Sigmoid colon (tissue), 7 donors: ENCODE measurements around the gene CASKIN2. TPM values are rescaled to one million over a fixed set of nuclear protein-coding genes. Genes with fewer than 3 reads are reported as not detected.
"Not testable (repeated sequence)": the region's sequence is repeated elsewhere in the genome, so short reads cannot be mapped to it uniquely, and the experiment has no call there.

Experiments used
- DNase-seq: peaks from one replicate; pipeline ENCODE4 v3.0.0-alpha.2; 2019
- H3K27ac ChIP-seq, 4 donors: fragments of 200-600 bp; sonication (generic); one replicate each; pipeline ENCODE4 v1.5.1; 2016 to 2019; ENCODE audit warnings: mild to moderate bottlenecking in 1 of 4
- H3K27me3 ChIP-seq, 3 donors: fragments of 200-600 bp; sonication (generic); one replicate each; pipeline ENCODE4 v1.5.1; 2019; ENCODE audit warnings: mild to moderate bottlenecking in 1 of 3
- H3K36me3 ChIP-seq, 4 donors: fragments of 200-600 bp; sonication (generic); one replicate each; pipeline ENCODE4 v1.5.1; 2016 to 2019
- H3K4me1 ChIP-seq, 4 donors: fragments of 200-600 bp; sonication (generic); one replicate each; pipeline ENCODE4 v1.5.1; 2017 to 2019
- H3K4me3 ChIP-seq, 4 donors: fragments of 200-600 bp; sonication (generic); one replicate each; pipeline ENCODE4 v1.5.1; 2017 to 2019; ENCODE audit warnings: mild to moderate bottlenecking in 2 of 4, moderate library complexity in 1 of 4
- H3K9me3 ChIP-seq, 4 donors: fragments of 200-600 bp in 3 of 4; sonication (generic) in 3 of 4; one replicate each; pipeline versions ENCODE4 v1.5.1 to v1.6.1; 2013 to 2019
- CTCF ChIP-seq, 4 experiments: fragments of 450-650 bp in 3 of 4; fragments of 200-600 bp in 1 of 4; IDR thresholded peaks; one replicate each; pipeline ENCODE4 v1.5.1; 2016 to 2019; ENCODE audit warnings: antibody characterized with exemption in 4 of 4, mild to moderate bottlenecking in 3 of 4, moderate library complexity in 2 of 4
- EP300 ChIP-seq, 4 donors: sonication (generic); formaldehyde crosslinking; IDR thresholded peaks; one replicate each; pipeline ENCODE4 v1.6.1; 2017; ENCODE audit warnings: antibody characterized with exemption in 4 of 4
- POLR2A ChIP-seq, 2 donors: fragments of 450-650 bp; IDR thresholded peaks; one replicate each; pipeline ENCODE4 v1.6.1; 2016; ENCODE audit warnings: antibody characterized with exemption in 2 of 2, mild to moderate bottlenecking in 2 of 2, moderate library complexity in 2 of 2
- POLR2AphosphoS5 ChIP-seq, 4 donors: sonication (generic); formaldehyde crosslinking; IDR thresholded peaks; one replicate each; pipeline ENCODE4 v1.6.1; 2017; ENCODE audit warnings: antibody characterized with exemption in 4 of 4
- WGBS, 2 donors: extraction: QIAGEN DNeasy Blood & Tissue Kit; methylation state at CpG; one replicate each; pipeline ENCODE4 v1.1.7; 2013; 5-methylcytosine and 5-hydroxymethylcytosine counted together
- intact Hi-C: fragments of 100-400 bp; cut with DNase I; formaldehyde crosslinking; loops from one replicate; pipeline ENCODE4 v1.15.1; 2023
- polyA plus RNA-seq, 3 donors: library from polyadenylated mRNA; stranded (reverse); fragments of 200-250 nt; gene quantifications; one replicate each; pipeline ENCODE4 v1.2.3, GENCODE V29; 2013
- total RNA-seq, 4 donors: library from RNA; depleted of rRNA; stranded (reverse); fragments of >200 nt; gene quantifications; one replicate each; pipeline ENCODE4 v1.1.0, GENCODE V29; 2016
- donor health status: healthy with polysubstance abuse.
- donor health status: Bipolar disorder and iron deficiency.
- donor health status: healthy.

Gene CASKIN2
- total and polyA plus RNA-seq, 7 donors, result 4.8 to 14.7 (median 10.2) TPM

DNA sequence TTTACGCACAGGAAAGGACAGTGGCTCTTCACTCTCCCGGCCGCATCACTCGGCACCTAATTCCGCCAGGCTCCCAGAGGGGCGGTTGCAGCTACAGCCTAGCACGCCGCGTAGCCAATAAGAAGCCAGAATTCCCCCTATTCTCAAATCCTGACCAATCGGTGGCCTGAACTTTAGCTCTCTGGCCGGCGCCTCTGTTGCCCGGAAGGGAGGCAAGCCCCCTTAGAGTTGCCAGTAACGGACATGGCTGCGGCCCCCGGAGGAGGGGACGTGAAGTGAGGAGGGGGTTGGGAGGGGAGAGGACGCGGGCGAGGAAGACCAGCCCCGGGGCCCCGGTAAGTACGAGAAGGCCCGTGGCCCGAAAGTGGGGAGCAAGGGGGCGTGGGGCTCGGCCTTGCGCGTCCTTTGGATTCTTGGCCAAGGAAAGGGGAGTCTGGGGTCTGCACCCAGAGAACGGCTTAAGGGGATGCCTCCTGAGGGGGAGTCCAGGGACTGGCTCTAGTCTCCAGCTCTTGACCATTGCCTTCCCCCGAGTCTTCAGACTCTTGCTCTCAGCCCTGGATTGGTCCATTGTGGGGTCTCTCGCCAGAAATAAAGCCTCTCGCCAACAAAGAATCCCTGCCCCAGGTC lies 58.8 kb downstream of the CASKIN2 start, which contains the start of gene TMEM94:
Gene TMEM94 (plus strand): TSS at position 219 of the 630 bp plus-strand sequence. CDS start 15,271 bp downstream, outside the sequence.
- TF ChIP-seq POLR2AphosphoS5 (IDR thresholded peaks at IDR 0.05) (peak; percentile 41 to 82 (median 76)), POLR2A (IDR thresholded peaks at IDR 0.05) (peak in 1 of 2 donors; percentile 34), CTCF (IDR thresholded peaks at IDR 0.05) (no peak), EP300 (IDR thresholded peaks at IDR 0.05) (no peak)
- WGBS, 2 donors, result 0 to 1% methylated on average over 33 of the region's 33 CpGs
- Histone ChIP-seq H3K4me1 (peaks cover 0 to 28% (median 21%) of the 10 kb centered on the region in 4 donors), H3K4me3 (peak within 1 kb of the TSS; percentile 69 to 86 (median 78)), H3K27ac (peak within 1 kb of the TSS; percentile 85 to 91 (median 88)), H3K36me3 (no peaks in the 10 kb centered on the region), H3K9me3 (no peaks in the 10 kb centered on the region), H3K27me3 (no peaks in the 10 kb centered on the region)
- DNase-seq, result peak; percentile 99
- intact Hi-C loops, result loop anchor here (1.0 to 2.0 kb wide), 2 partner anchors 12 to 58 kb away; partner anchors contain the start of gene CASKIN2

- intact Hi-C loops, result loop anchor here (1.0 to 2.0 kb wide), 2 partner anchors 12 to 59 kb away; partner anchors contain the start of gene CASKIN2
Measured at GRCh38 chr17:75456039-75456416, 59.3 kb downstream of the CASKIN2 start.

GRCh38 chr17:75454672-75455071 lies 60.7 kb downstream of the CASKIN2 start:
- H3K4me3 ChIP-seq, H3K36me3 ChIP-seq, intact Hi-C loops, DNase-seq, H3K27me3 ChIP-seq, H3K9me3 ChIP-seq: not testable (repeated sequence)
- Histone ChIP-seq H3K27ac (peak overlapping the region in 1 of 4 donors; percentile 85), H3K4me1 (peaks cover 0 to 23% (median 19%) of the 10 kb centered on the region in 4 donors)
- 96 to 97% methylated on average over 3 of the region's 3 CpGs for WGBS, 2 donors

More at GRCh38 chr17:75456039-75456416, 59.3 kb downstream of the CASKIN2 start:
- Histone ChIP-seq H3K36me3 (no peaks in the 10 kb centered on the region), H3K9me3 (no peaks in the 10 kb centered on the region), H3K4me1 (peaks cover 0 to 28% (median 21%) of the 10 kb centered on the region in 4 donors), H3K4me3 (peak overlapping the region; percentile 69 to 86 (median 78)), H3K27me3 (no peaks in the 10 kb centered on the region), H3K27ac (peak overlapping the region; percentile 85 to 91 (median 88))
- whole genome bisulfite sequencing, 2 donors, result 6 to 9% methylated on average over 13 of the region's 13 CpGs
- DNase-seq, result no peak
- TF ChIP-seq EP300 (IDR thresholded peaks at IDR 0.05), result no peak
- TF ChIP-seq CTCF (IDR thresholded peaks at IDR 0.05), result no peak
- no peak for TF ChIP-seq POLR2A (IDR thresholded peaks at IDR 0.05)
- no peak for TF ChIP-seq POLR2AphosphoS5 (IDR thresholded peaks at IDR 0.05)

DNA sequence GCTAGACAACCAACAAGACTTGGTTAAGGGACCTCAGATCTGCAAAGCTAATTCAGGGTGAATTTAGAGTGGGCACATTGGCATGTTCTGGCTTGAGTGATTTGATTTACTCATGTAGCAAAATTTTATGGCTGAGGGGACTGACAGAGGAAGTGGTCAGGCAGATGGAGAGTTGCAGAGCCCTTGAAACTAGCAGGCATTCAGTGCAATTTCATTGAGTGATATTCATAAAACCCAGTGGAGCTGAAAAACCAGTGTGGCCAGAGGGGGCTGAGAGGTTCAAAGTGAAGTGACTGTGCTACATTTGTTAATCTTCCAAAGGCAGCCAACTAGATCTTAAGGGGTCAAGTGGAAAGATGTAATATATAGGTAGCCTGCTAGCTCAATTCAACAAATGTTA lies 61.1 kb downstream of the CASKIN2 start:
- Histone ChIP-seq H3K9me3 (no peaks in the 10 kb centered on the region), H3K4me1 (peaks cover 0 to 23% (median 17%) of the 10 kb centered on the region in 4 donors), H3K36me3 (no peaks in the 10 kb centered on the region), H3K27me3 (no peaks in the 10 kb centered on the region), H3K27ac (no peak overlapping the region), H3K4me3 (no peak overlapping the region)
- TF ChIP-seq CTCF (IDR thresholded peaks at IDR 0.05), result no peak
- intact Hi-C loops, result no loop called here
- DNase-seq, result no peak

- intact Hi-C loops, result no loop called here
- no peaks in the 10 kb centered on the region for H3K27me3 ChIP-seq
Measured at GRCh38 chr17:75450270-75450669, 65.1 kb downstream of the CASKIN2 start.

More at GRCh38 chr17:75450270-75450669, 65.1 kb downstream of the CASKIN2 start:
- Histone ChIP-seq H3K27ac (no peak overlapping the region), H3K4me1 (peaks cover 0 to 2% (median under 1%) of the 10 kb centered on the region in 4 donors), H3K4me3 (no peak overlapping the region), H3K36me3 (no peaks in the 10 kb centered on the region), H3K9me3 (no peaks in the 10 kb centered on the region)
- TF ChIP-seq POLR2AphosphoS5 (IDR thresholded peaks at IDR 0.05) (no peak), POLR2A (IDR thresholded peaks at IDR 0.05) (no peak), EP300 (IDR thresholded peaks at IDR 0.05) (no peak), CTCF (IDR thresholded peaks at IDR 0.05) (no peak)
- 89 to 90% methylated on average over 4 of the region's 4 CpGs for WGBS, 2 donors
- no peak for DNase-seq

Other genes with a start within 250 kb of the CASKIN2 start
- gene MIF4GD, start 244.3 kb downstream of the CASKIN2 start, total RNA-seq, result 10 to 100 TPM; 18.1 to 40.7 (median 26.2) TPM
- gene MIF4GD, start 244.3 kb downstream of the CASKIN2 start, polyA plus RNA-seq, result 10 to 100 TPM; 15.0 to 33.5 (median 19.0) TPM
- 10 to 100 TPM in 3 of 4 donors, 1 to 10 TPM in 1; 8.7 to 19.6 (median 14.7) TPM for gene SLC25A19, start 226.1 kb downstream of the CASKIN2 start, total RNA-seq
- gene SLC25A19, start 226.1 kb downstream of the CASKIN2 start, polyA plus RNA-seq, result 10 to 100 TPM in 2 of 3 donors, 1 to 10 TPM in 1; 5.4 to 20.1 (median 12.0) TPM
- gene GRB2, start 109.9 kb downstream of the CASKIN2 start, total RNA-seq, result 100 to 1,000 TPM in 1 of 4 donors, 10 to 100 TPM in 3; 75.3 to 103 (median 84.4) TPM
- 10 to 100 TPM; 56.5 to 94.4 (median 77.4) TPM for gene GRB2, start 109.9 kb downstream of the CASKIN2 start, polyA plus RNA-seq
- gene TMEM94, start 58.9 kb downstream of the CASKIN2 start, total RNA-seq, result 10 to 100 TPM; 15.3 to 74.8 (median 32.4) TPM
- gene TMEM94, start 58.9 kb downstream of the CASKIN2 start, polyA plus RNA-seq, result 10 to 100 TPM in 2 of 3 donors, 1 to 10 TPM in 1; 6.2 to 70.4 (median 22.8) TPM
- 10 to 100 TPM; 11.1 to 25.3 (median 21.3) TPM for gene TSEN54, start 991 bp upstream of the CASKIN2 start, total RNA-seq
- gene TSEN54, start 991 bp upstream of the CASKIN2 start, polyA plus RNA-seq, result 10 to 100 TPM; 32.4 to 43.7 (median 35.6) TPM
- 1 to 10 TPM; 1.4 to 5.0 (median 3.4) TPM for gene LLGL2, start 10.2 kb upstream of the CASKIN2 start, total RNA-seq
- gene LLGL2, start 10.2 kb upstream of the CASKIN2 start, polyA plus RNA-seq, result 100 to 1,000 TPM; 197 to 299 (median 294) TPM
- 100 to 1,000 TPM in 1 of 4 donors, 10 to 100 TPM in 3; 33.1 to 117 (median 52.0) TPM for gene MYO15B, start 72.3 kb upstream of the CASKIN2 start, total RNA-seq
- 100 to 1,000 TPM; 212 to 460 (median 250) TPM for gene MYO15B, start 72.3 kb upstream of the CASKIN2 start, polyA plus RNA-seq
- 1 to 10 TPM in 3 of 4 donors, under 1 TPM in 1; 0.82 to 7.2 (median 3.8) TPM for gene SMIM5, start 117.9 kb upstream of the CASKIN2 start, total RNA-seq
- 10 to 100 TPM in 1 of 3 donors, 1 to 10 TPM in 2; 5.5 to 29.6 (median 6.0) TPM for gene SMIM5, start 117.9 kb upstream of the CASKIN2 start, polyA plus RNA-seq
- 10 to 100 TPM in 3 of 4 donors, 1 to 10 TPM in 1; 5.1 to 11.6 (median 11.3) TPM for gene RECQL5, start 151.6 kb upstream of the CASKIN2 start, total RNA-seq
- gene RECQL5, start 151.6 kb upstream of the CASKIN2 start, polyA plus RNA-seq, result 10 to 100 TPM in 2 of 3 donors, 1 to 10 TPM in 1; 9.0 to 30.1 (median 10.2) TPM
- 10 to 100 TPM; 53.5 to 96.9 (median 63.6) TPM for gene SAP30BP, start 151.8 kb upstream of the CASKIN2 start, total RNA-seq
- gene SAP30BP, start 151.8 kb upstream of the CASKIN2 start, polyA plus RNA-seq, result 10 to 100 TPM; 53.2 to 69.3 (median 57.7) TPM
- 10 to 100 TPM; 15.1 to 43.2 (median 23.1) TPM for gene ITGB4, start 205.9 kb upstream of the CASKIN2 start, total RNA-seq
- 100 to 1,000 TPM in 1 of 3 donors, 10 to 100 TPM in 2; 17.8 to 116 (median 25.8) TPM for gene ITGB4, start 205.9 kb upstream of the CASKIN2 start, polyA plus RNA-seq
- 10 to 100 TPM; 17.2 to 24.6 (median 20.3) TPM for gene GALK1, start 249.7 kb upstream of the CASKIN2 start, total RNA-seq
- 10 to 100 TPM; 14.3 to 28.2 (median 14.4) TPM for gene GALK1, start 249.7 kb upstream of the CASKIN2 start, polyA plus RNA-seq